Frontal cortex (tissue), 4 donors: ENCODE measurements around the gene EML5. TPM values are rescaled to one million over a fixed set of nuclear protein-coding genes. Genes with fewer than 3 reads are reported as not detected.

Experiments
- DNase-seq, 2 donors: peaks; one replicate each; pipeline ENCODE4 v3.0.0; 2012; ENCODE audit warnings: low spot score in 2 of 2
- FAIRE-seq: peaks from 2 replicates; lab custom pipeline; 2012; peaks lifted over from hg19 to GRCh38; lab: Jason Lieb, UNC
- total RNA-seq: library from RNA; depleted of rRNA; stranded (reverse); fragments of >200 nt; gene quantifications from one replicate; pipeline ENCODE4 v1.2.3, GENCODE V29; 2014
- donor health status: control.
- donor health status: control.
- donor health status: control.

EML5 gene
- total RNA-seq, 1 donor from 2014 or later, result 32.6 TPM

DNA sequence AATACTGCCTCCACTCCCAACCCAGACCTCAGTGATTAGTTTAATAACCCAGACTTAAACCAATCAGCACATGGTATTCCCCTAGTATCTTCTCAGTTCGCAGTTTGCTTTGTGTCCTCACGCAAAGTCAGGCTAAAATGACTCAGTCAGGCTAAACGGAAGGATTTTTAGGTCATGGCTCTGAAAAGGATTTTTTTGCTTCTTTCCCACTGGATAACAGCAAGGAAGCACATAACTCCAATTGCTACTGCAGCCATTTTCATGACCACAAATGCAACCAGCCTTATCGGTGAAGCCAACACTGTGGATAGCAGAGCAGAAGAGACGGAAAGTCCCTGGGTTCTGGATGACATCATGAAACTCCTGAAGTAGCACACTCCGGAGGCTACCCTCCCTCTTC is 162.2 kb downstream of the EML5 start:
- FAIRE-seq, result no peak
- no peak for DNase-seq

GRCh38 chr14:88628462-88628861 is 164.3 kb downstream of the EML5 start:
- FAIRE-seq (peak; percentile 80), DNase-seq (no peak)

DNA sequence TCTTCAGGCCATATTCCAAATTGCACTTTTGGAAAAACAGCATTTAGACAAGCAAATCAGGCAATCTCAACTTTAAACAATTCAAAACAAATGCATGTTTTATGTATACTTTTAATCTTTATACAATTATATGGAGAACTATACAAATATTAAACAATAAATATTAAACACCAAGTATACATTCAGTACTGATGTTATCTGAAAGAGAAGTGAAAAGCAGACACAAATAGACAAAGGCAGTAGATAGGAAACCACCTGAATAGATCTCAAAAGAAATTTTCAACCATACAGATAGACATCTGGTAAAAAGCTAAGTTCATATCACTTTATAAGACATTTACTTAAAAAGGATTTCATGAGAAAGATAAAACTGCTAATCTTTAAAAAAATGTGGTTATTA is 164.7 kb downstream of the EML5 start:
- DNase-seq, result no peak
- FAIRE-seq, result no peak

- FAIRE-seq, result no peak
- no peak for DNase-seq
Measured at GRCh38 chr14:88625671-88626070, 167.1 kb downstream of the EML5 start.

GRCh38 chr14:88621100-88621499 is 171.7 kb downstream of the EML5 start:
- DNase-seq (no peak), FAIRE-seq (no peak)

- DNase-seq, result no peak
- no peak for FAIRE-seq
Measured at GRCh38 chr14:88618476-88618875, 174.3 kb downstream of the EML5 start.

DNA sequence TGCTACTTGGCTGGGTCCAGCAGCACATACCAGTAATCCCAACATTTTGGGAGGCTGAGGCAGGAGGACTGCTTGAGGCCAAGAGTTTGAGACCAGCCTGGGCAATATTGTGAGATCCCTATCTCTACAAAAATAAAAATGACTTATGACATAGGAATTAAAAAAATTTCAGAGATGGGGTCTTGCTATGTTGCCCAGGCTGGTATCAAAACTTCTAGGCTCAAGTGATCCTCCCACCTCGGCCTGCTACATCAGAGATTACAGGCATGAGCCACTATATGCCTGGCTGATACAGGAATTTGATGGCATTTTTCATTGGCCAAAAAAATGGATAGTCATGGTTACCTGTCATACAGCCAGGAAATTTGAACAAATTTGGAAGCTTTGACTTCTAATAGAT is 175.3 kb downstream of the EML5 start:
- FAIRE-seq, result no peak

DNA sequence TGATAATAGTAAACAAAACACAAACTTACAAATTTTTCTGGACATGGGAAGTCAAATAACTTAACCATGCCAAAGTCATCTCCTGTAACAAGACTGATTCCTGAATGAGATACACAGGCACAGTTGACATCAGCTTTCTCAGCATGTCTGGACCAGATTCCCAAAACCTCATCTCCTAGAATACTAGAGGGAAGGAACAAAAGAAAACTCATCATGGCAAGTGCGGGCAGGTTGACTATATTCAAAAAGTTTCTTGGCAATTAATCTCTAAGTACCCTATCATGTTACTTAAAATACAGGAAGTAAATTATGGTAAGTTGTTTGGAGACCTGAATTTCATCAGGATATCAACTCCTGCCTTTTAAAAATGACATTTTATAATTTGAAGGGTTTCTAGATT is 176.1 kb downstream of the EML5 start:
- DNase-seq, result no peak
- no peak for FAIRE-seq

More for the DNA sequence above, 175.3 kb downstream of the EML5 start:
- DNase-seq, result no peak

DNA sequence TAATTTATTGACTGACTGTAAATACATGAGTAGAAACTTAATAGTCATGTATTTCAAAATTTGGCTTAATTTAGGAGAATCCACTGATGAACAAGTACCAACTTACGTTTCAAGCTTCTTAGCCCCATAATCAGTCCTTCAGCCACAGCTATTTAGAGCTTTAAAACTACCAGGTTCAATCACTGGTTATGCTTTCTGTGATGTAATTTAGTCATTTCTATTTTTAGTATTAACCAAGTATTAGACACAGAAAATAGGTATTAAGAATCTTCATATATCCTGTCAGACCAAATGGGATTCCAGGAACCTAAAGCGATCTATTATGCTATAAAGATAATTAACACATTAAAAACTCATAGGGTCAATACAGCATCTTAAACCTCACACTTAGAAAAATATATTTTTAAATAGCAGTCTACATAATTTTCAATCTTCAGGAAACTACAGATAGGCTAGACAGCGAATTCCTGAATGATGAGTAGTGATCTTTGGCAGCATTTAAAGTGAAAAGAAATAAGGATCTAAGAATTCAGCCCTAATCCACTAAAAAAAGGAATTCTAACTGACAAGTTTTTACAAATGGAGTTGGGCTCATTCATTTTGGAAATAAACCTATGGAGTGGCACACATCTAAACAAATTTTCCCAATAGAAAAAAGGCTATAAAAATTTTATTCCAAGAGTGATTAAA is 178.4 kb downstream of the EML5 start:
- DNase-seq, result no peak
- FAIRE-seq, result no peak

DNA sequence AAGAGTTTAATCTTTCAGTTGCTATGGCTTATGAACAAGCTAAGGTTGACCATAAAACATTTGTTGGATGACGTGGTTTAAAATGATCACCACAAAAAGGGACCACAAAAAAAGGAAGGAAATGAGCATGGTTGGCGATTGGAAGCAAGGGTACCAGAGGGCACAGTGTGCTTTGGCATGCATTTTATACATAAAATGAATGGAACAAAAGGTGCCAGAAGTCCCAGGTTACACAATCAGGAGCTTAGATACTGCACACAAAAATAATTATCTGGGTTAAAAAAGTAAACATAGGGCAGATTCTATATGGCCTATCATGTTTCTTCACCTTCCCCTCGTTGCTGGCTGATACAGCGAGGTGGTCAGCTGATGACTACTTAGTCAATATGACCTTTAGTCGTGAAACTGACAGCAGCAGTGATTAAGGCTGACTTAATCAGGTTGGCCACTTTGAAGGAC is 179.2 kb downstream of the EML5 start:
- FAIRE-seq (no peak), DNase-seq (no peak)

DNA sequence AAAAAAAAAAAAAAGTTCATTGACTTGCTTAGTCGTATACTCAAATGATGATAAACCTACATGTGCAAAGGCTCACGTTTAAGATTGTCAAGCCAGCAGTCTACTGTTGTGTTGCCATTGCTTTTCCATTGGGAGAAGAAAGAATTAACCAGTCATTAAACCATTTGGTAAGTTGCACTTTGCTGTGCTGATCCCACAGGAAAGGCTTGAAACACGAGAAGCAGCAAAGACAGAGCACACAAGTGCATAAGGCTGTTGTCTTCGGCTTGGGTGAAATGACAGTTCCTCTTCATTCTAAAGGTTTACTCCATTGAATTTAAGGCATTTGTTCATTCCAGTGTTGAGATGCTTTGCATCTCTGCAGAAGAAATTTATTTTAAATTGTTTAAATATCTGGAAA is 179.8 kb downstream of the EML5 start:
- no peak for FAIRE-seq
- no peak for DNase-seq

GRCh38 chr14:88611878-88612277 is 180.9 kb downstream of the EML5 start:
- FAIRE-seq (no peak), DNase-seq (no peak)

DNA sequence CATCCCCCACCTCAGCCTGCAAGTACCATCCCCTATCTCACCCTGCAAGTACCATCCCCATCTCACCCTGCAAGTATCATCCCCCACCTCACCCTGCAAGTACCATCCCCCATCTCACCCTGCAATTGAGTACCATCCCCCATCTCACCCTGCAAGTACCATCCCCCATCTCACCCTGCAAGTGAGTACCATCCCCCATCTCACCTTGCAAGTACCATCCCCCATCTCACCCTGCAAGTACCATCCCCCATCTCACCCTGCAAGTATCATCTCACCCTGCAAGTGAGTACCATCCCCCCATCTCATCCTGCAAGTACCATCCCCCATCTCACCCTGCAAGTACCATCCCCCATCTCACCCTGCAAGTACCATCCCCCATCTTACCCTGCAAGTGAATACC is 184.9 kb downstream of the EML5 start:
- no peak for DNase-seq
- no peak for FAIRE-seq

DNA sequence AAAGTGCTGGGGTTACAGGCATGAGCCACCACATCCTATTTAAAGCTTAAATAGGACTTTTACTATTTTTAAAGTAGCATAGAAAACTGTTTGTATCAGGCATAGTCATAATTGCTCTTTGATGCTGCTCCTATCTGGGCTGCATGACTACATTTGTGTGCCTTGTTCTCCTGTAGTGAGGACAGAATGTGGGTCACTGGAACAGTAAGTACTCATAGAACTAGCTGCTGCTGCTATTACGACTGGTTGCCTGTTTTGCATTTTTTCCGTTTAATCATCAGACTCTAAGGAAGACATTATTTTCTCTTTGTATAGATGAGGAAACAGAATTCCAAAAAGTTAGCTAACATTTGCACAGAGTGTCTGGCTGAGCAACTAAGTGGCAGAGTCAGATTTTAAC is 187.2 kb downstream of the EML5 start:
- DNase-seq, result no peak
- no peak for FAIRE-seq

DNA sequence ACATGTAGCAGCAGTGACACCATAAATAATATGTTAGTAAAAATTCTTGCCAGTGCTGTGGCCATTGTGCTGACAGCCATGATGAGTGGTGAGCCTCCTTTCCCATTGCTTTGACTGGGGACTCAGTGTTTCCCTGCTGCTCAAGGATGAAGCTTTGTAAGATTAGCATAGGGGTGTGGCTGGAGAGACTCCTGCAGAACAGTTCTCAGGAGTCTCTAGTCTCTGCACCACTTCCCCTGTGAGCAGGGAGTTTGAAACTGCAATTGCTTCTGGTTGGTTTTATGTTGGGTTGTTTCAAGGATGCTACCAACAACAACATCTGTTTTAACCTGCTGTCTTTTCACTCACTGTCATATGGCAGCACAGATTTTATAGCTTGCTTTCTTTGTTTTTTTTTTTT is 188.5 kb downstream of the EML5 start:
- FAIRE-seq, result no peak
- DNase-seq, result no peak

- DNase-seq, result no peak
- no peak for FAIRE-seq
Measured at GRCh38 chr14:88599761-88600439, 192.9 kb downstream of the EML5 start.

DNA sequence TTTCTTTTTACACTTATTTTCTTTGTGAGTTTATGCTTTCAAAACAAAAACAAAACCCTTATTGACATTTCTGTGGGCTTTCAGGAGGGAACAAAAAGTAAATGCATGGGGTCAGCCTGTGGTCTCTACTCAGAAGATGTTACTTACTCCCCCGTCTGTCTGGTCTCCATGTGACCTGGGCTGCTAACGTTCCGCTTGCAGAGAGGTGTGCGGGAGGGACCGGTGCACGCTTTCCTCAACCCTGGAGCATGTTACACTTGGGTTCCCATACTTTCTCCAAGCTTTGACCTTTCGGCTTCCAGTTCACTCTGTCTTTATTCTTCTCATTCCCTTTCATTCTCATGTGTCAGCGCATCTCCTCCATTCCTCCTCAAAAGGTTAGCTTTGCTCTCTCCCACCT is 193.4 kb downstream of the EML5 start:
- no peak for DNase-seq
- FAIRE-seq, result no peak

DNA sequence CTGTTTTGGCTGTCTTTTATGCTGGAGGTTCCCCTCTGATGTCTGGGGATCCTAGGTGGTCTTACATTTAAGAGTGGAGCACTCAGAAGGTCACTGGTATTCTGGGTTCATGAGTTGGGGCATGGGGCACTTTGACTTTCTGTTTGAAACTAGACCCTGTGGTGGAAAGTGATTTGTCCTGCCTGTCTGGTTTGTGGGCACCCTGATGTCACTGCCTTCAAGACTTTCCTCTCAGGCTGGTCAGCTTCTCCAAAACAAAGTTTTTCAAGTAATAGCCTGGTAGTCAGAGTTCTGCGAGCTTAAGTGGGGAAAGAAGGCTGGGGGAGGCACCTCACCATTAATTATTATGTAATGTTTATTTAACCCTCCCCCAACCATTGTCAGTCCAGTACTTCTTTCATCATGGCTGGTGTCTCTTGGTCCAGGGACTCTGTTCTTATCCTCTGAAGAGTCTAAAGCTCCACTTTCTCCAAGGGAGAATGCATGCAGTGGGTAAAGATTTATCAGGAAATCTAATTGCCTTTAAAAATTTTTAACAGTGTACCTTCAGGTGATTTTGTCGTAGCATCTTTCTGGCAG is 194.6 kb downstream of the EML5 start:
- no peak for FAIRE-seq
- no peak for DNase-seq

DNA sequence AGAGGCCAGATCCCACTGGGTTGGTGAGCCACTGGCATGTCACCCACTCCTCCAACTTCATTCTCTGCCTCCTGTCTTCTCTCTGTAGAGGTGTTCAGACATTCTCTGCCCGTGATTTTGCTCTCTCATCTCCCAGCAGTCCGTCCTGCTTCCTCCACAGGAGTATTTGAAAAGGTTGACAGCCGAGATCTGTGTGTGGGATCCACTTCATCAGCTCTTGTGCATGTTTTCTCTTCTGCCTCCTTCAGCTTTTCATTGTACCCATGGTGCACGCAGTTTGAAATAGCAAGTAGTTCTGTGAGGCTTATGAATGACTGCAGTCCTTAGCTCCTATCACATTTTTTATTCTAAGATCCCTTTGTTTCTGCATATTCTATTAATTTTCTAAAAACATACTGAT is 195.2 kb downstream of the EML5 start:
- FAIRE-seq (no peak), DNase-seq (no peak)

DNA sequence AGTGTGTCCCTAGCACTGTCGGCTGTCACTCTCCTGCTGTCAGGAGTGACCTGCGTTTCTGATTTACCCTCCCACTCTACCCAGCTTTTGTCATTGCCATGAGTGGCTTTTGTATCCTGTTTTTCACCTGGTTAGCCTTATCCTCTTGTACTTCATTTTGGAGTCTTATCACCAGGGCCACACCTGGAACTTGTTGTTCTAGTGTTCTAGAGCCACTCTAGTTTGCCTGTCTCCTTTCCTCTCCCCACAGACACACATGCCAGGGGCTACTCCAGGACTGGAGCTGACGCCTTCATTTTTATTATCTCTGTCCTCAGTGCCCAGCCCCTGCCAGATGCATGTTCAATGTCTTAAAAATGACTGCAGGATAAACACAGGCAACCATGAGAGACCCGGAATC is 195.7 kb downstream of the EML5 start:
- DNase-seq, result no peak
- FAIRE-seq, result no peak

GRCh38 chr14:88592031-88592430 is 200.7 kb downstream of the EML5 start:
- no peak for FAIRE-seq
- DNase-seq, result no peak
